Measurements from ENCODE around the gene HACD3. TPM values are rescaled to one million over a fixed set of nuclear protein-coding genes. Genes with fewer than 3 reads are reported as not detected.

Gene HACD3
- total and polyA plus RNA-seq, 2 of the 13 experiments (the other 11 are each of a cell fraction or from before 2014, with no cell fraction given) = 73.6 to 161 TPM

GRCh38 chr15:65530318-65531111, at the start of gene HACD3 (continued):
- TF ChIP-seq, protein P1, sequence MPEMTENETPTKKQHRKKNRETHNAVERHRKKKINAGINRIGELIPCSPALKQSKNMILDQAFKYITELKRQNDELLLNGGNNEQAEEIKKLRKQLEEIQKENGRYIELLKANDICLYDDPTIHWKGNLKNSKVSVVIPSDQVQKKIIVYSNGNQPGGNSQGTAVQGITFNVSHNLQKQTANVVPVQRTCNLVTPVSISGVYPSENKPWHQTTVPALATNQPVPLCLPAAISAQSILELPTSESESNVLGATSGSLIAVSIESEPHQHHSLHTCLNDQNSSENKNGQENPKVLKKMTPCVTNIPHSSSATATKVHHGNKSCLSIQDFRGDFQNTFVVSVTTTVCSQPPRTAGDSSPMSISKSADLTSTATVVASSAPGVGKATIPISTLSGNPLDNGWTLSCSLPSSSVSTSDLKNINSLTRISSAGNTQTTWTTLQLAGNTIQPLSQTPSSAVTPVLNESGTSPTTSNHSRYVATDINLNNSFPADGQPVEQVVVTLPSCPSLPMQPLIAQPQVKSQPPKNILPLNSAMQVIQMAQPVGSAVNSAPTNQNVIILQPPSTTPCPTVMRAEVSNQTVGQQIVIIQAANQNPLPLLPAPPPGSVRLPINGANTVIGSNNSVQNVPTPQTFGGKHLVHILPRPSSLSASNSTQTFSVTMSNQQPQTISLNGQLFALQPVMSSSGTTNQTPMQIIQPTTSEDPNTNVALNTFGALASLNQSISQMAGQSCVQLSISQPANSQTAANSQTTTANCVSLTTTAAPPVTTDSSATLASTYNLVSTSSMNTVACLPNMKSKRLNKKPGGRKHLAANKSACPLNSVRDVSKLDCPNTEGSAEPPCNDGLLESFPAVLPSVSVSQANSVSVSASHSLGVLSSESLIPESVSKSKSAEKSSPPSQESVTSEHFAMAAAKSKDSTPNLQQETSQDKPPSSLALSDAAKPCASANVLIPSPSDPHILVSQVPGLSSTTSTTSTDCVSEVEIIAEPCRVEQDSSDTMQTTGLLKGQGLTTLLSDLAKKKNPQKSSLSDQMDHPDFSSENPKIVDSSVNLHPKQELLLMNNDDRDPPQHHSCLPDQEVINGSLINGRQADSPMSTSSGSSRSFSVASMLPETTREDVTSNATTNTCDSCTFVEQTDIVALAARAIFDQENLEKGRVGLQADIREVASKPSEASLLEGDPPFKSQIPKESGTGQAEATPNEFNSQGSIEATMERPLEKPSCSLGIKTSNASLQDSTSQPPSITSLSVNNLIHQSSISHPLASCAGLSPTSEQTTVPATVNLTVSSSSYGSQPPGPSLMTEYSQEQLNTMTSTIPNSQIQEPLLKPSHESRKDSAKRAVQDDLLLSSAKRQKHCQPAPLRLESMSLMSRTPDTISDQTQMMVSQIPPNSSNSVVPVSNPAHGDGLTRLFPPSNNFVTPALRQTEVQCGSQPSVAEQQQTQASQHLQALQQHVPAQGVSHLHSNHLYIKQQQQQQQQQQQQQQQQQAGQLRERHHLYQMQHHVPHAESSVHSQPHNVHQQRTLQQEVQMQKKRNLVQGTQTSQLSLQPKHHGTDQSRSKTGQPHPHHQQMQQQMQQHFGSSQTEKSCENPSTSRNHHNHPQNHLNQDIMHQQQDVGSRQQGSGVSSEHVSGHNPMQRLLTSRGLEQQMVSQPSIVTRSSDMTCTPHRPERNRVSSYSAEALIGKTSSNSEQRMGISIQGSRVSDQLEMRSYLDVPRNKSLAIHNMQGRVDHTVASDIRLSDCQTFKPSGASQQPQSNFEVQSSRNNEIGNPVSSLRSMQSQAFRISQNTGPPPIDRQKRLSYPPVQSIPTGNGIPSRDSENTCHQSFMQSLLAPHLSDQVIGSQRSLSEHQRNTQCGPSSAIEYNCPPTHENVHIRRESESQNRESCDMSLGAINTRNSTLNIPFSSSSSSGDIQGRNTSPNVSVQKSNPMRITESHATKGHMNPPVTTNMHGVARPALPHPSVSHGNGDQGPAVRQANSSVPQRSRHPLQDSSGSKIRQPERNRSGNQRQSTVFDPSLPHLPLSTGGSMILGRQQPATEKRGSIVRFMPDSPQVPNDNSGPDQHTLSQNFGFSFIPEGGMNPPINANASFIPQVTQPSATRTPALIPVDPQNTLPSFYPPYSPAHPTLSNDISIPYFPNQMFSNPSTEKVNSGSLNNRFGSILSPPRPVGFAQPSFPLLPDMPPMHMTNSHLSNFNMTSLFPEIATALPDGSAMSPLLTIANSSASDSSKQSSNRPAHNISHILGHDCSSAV (CRISPR knock-in tag; IDR thresholded peaks at IDR 0.05; ENCODE audit: borderline replicate concordance) = no peak
- TF ChIP-seq MEIS1 (CRISPR knock-in tag; IDR thresholded peaks at IDR 0.05; ENCODE audit: borderline replicate concordance) (peak; percentile 76; the same call in 1 of the 2 replicates), ZNF589 (CRISPR knock-in tag; conservative IDR thresholded peaks at IDR 0.05) (no peak), MEIS2 (CRISPR knock-in tag; IDR thresholded peaks at IDR 0.05) (peak; percentile 81; the same call in 1 of the 2 replicates), SNAI1 (CRISPR knock-in tag; IDR thresholded peaks at IDR 0.05; ENCODE audit: borderline replicate concordance) (peak; percentile 98), KDM5A (IDR thresholded peaks at IDR 0.05; ENCODE audit: borderline replicate concordance, low read length) (peak; percentile 50; the same call in 1 of the 2 replicates), YY1 (IDR thresholded peaks at IDR 0.05; ENCODE audit: insufficient read depth, insufficient replicate concordance, low read depth, low read length) (peak; percentile 68), ZNF790 (CRISPR knock-in tag; IDR thresholded peaks at IDR 0.05; ENCODE audit: borderline replicate concordance) (peak; percentile 94; the same call in 1 of the 2 replicates), FOSL1 (CRISPR knock-in tag; IDR thresholded peaks at IDR 0.05; ENCODE audit: borderline replicate concordance) (no peak), HCFC1 (IDR thresholded peaks at IDR 0.05; ENCODE audit: low read depth, low read length) (no peak), ZBTB1 (CRISPR knock-in tag; IDR thresholded peaks at IDR 0.05; ENCODE audit: borderline replicate concordance) (no peak), ZBTB46 (CRISPR knock-in tag; IDR thresholded peaks at IDR 0.05; ENCODE audit: borderline replicate concordance) (peak; percentile 71; the same call in 1 of the 2 replicates), HNRNPLL (IDR thresholded peaks at IDR 0.05; ENCODE audit: low read depth, low read length, poor library complexity, severe bottlenecking) (peak; percentile 71), AHR (CRISPR knock-in tag; IDR thresholded peaks at IDR 0.05) (peak; percentile 89; the same call in 1 of the 2 replicates)
- TF ChIP-seq, protein P2, sequence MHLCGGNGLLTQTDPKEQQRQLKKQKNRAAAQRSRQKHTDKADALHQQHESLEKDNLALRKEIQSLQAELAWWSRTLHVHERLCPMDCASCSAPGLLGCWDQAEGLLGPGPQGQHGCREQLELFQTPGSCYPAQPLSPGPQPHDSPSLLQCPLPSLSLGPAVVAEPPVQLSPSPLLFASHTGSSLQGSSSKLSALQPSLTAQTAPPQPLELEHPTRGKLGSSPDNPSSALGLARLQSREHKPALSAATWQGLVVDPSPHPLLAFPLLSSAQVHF (CRISPR knock-in tag; IDR thresholded peaks at IDR 0.05) = peak; percentile 88; the same call in 1 of the 2 replicates
- TF ChIP-seq, protein P3, sequence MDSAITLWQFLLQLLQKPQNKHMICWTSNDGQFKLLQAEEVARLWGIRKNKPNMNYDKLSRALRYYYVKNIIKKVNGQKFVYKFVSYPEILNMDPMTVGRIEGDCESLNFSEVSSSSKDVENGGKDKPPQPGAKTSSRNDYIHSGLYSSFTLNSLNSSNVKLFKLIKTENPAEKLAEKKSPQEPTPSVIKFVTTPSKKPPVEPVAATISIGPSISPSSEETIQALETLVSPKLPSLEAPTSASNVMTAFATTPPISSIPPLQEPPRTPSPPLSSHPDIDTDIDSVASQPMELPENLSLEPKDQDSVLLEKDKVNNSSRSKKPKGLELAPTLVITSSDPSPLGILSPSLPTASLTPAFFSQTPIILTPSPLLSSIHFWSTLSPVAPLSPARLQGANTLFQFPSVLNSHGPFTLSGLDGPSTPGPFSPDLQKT (CRISPR knock-in tag; IDR thresholded peaks at IDR 0.05; ENCODE audit: borderline replicate concordance) = no peak; the same call in 1 of the 2 replicates

Data from HepG2 (cell line).